Measurements from ENCODE around the gene LMF1. TPM values are rescaled to one million over a fixed set of nuclear protein-coding genes. Genes with fewer than 3 reads are reported as not detected.

LMF1 gene
- total RNA-seq, 1 donor from 2014 or later, result 26.9 TPM

GRCh38 chr16:827513-827912 is 143.3 kb downstream of the LMF1 start:
- no peak for TF ChIP-seq CTCF (IDR thresholded peaks at IDR 0.05)
- H3K27me3 ChIP-seq, result peaks cover 5% of the 10 kb centered on the region
- DNase-seq (ENCODE audit: low spot score in 2 of 2), result no peak

GRCh38 chr16:825341-826061 is 145.3 kb downstream of the LMF1 start:
- no peak for TF ChIP-seq CTCF (IDR thresholded peaks at IDR 0.05)
- intact Hi-C loops (cut with DNase I), result no loop called here
- no peak for DNase-seq (ENCODE audit: low spot score in 2 of 2)
- Histone ChIP-seq H3K4me1 (peaks cover 0 to 5% of the 10 kb centered on the region in 2 donors), H3K4me3 (no peak overlapping the region), H3K36me3 (no peaks in the 10 kb centered on the region), H3K27me3 (peaks cover 5% of the 10 kb centered on the region), H3K9me3 (no peaks in the 10 kb centered on the region), H3K27ac (no peak overlapping the region)

More at GRCh38 chr16:827513-827912, 143.3 kb downstream of the LMF1 start:
- intact Hi-C loops (cut with DNase I), result no loop called here
- H3K36me3 ChIP-seq, result no peaks in the 10 kb centered on the region
- H3K4me3 ChIP-seq, result no peak overlapping the region
- H3K9me3 ChIP-seq, result no peaks in the 10 kb centered on the region
- H3K27ac ChIP-seq, result no peak overlapping the region
- peaks cover 0 to 5% of the 10 kb centered on the region in 2 donors for H3K4me1 ChIP-seq

- H3K27ac ChIP-seq, result no peak overlapping the region
- no peaks in the 10 kb centered on the region for H3K36me3 ChIP-seq
- no peak overlapping the region for H3K4me3 ChIP-seq
- H3K4me1 ChIP-seq, result peaks cover 0 to 5% of the 10 kb centered on the region in 2 donors
- intact Hi-C loops (cut with DNase I), result no loop called here
- H3K27me3 ChIP-seq, result peaks cover 5% of the 10 kb centered on the region
- no peaks in the 10 kb centered on the region for H3K9me3 ChIP-seq
- TF ChIP-seq CTCF (IDR thresholded peaks at IDR 0.05), result no peak
- DNase-seq (ENCODE audit: low spot score in 2 of 2), result no peak
Observed at GRCh38 chr16:824601-825000, 146.2 kb downstream of the LMF1 start.

GRCh38 chr16:824194-824593 is 146.6 kb downstream of the LMF1 start:
- H3K27me3 ChIP-seq, result peaks cover 5% of the 10 kb centered on the region

GRCh38 chr16:822909-823297 is 147.9 kb downstream of the LMF1 start:
- H3K4me1 ChIP-seq, result peaks cover 0 to 5% of the 10 kb centered on the region in 2 donors
- no peak for TF ChIP-seq CTCF (IDR thresholded peaks at IDR 0.05)
- H3K27ac ChIP-seq, result no peak overlapping the region
- no peaks in the 10 kb centered on the region for H3K36me3 ChIP-seq
- H3K4me3 ChIP-seq, result no peak overlapping the region
- DNase-seq (ENCODE audit: low spot score in 2 of 2), result no peak
- intact Hi-C loops (cut with DNase I), result no loop called here
- no peaks in the 10 kb centered on the region for H3K9me3 ChIP-seq
- peaks cover 5% of the 10 kb centered on the region for H3K27me3 ChIP-seq

More at GRCh38 chr16:824194-824593, 146.6 kb downstream of the LMF1 start:
- intact Hi-C loops (cut with DNase I), result no loop called here
- Histone ChIP-seq H3K9me3 (no peaks in the 10 kb centered on the region), H3K36me3 (no peaks in the 10 kb centered on the region), H3K27ac (no peak overlapping the region), H3K4me1 (peaks cover 0 to 5% of the 10 kb centered on the region in 2 donors), H3K4me3 (no peak overlapping the region)
- no peak for DNase-seq (ENCODE audit: low spot score in 2 of 2)
- no peak for TF ChIP-seq CTCF (IDR thresholded peaks at IDR 0.05)

All from ascending aorta (tissue), 2 donors.